B cell (primary cell): Measurements from ENCODE around the gene USH1G. TPM values are rescaled to one million over a fixed set of nuclear protein-coding genes. Genes with fewer than 3 reads are reported as not detected.

Experiments
- ATAC-seq: fragments of 200-7000 bp; cut with Tn5 transposase; one replicate; pipeline ENCODE4 v1.10.0; 2021; ENCODE audit warnings: low read depth, mild to moderate bottlenecking, moderate number of reproducible peaks, moderate library complexity
- CTCF ChIA-PET: fragments of 350-600 bp; sonication (Branson Sonifier 250); formaldehyde crosslinking; loops from one replicate; lab custom pipeline; 2021; ENCODE audit warnings: antibody characterized with exemption, inconsistent platforms; lab: Charles Lee
- POLR2A ChIA-PET: fragments of 350-600 bp; sonication (Branson Sonifier 250); formaldehyde crosslinking; loops from one replicate; lab custom pipeline; 2021; ENCODE audit warnings: antibody characterized with exemption; lab: Charles Lee
- DNase-seq: peaks from one replicate; pipeline ENCODE4 v3.0.0; 2013
- H2AFZ ChIP-seq: 2 replicates; pipeline ENCODE4 v1.6.1; 2012; ENCODE audit warnings: mild to moderate bottlenecking, low read depth, low read length; ENCODE audit not compliant: insufficient read depth, poor library complexity, severe bottlenecking
- H3K27ac ChIP-seq, 2 donors: 1 replicate in 1 of 2; 2 replicates in 1 of 2; pipeline ENCODE4 v1.5.1; 2012 to 2013; ENCODE audit warnings: low read length in 2 of 2, mild to moderate bottlenecking in 2 of 2, moderate library complexity in 1 of 2
- H3K27me3 ChIP-seq, 4 experiments: fragments of 200-600 bp in 1 of 4; sonication (generic) in 1 of 4; replicated peaks in 1 of 4; 1 replicate in 2 of 4; 2 replicates in 2 of 4; pipeline versions ENCODE4 v1.6.1 to v1.7.0; 2013 to 2016; ENCODE audit warnings: low read length in 3 of 4, mild to moderate bottlenecking in 2 of 4, mixed read lengths in 1 of 4, moderate library complexity in 1 of 4; ENCODE audit not compliant: insufficient read depth in 4 of 4, control insufficient read depth in 3 of 4; ENCODE audit errors: control extremely low read depth in 1 of 4
- H3K36me3 ChIP-seq, 2 experiments: replicated peaks in 1 of 2; 1 replicate in 1 of 2; 2 replicates in 1 of 2; pipeline versions ENCODE4 v1.6.1 to v1.7.1; 2013; ENCODE audit warnings: low read length in 1 of 2; ENCODE audit not compliant: insufficient read depth in 2 of 2, control insufficient read depth in 1 of 2; ENCODE audit errors: control extremely low read depth in 1 of 2, extremely low read depth in 1 of 2
- H3K4me1 ChIP-seq, 2 donors: fragments of 200-600 bp in 1 of 2; sonication (generic) in 1 of 2; 1 replicate in 1 of 2; 2 replicates in 1 of 2; pipeline versions ENCODE4 v1.5.1 to v1.6.1; 2013 to 2017; ENCODE audit warnings: low read length in 2 of 2; ENCODE audit not compliant: control insufficient read depth in 2 of 2, insufficient read depth in 2 of 2
- H3K4me2 ChIP-seq: replicated peaks from 2 replicates; pipeline ENCODE3; 2012; ENCODE audit warnings: mild to moderate bottlenecking, low read depth, low read length; ENCODE audit not compliant: poor library complexity, severe bottlenecking
- H3K4me3 ChIP-seq, 5 experiments: fragments of 200-600 bp in 1 of 5; sonication (generic) in 1 of 5; 1 replicate in 3 of 5; 2 replicates in 2 of 5; pipeline versions ENCODE4 v1.5.1 to v1.7.0; 2011 to 2016; ENCODE audit warnings: low read length in 4 of 5, mild to moderate bottlenecking in 4 of 5, low read depth in 2 of 5, control low read depth in 1 of 5, moderate library complexity in 1 of 5; ENCODE audit not compliant: insufficient read depth in 1 of 5; ENCODE audit errors: control extremely low read depth in 1 of 5, extremely low read depth in 1 of 5
- H3K79me2 ChIP-seq: fragments of 200-600 bp; sonication (generic); one replicate; pipeline ENCODE4 v1.6.0; 2016; ENCODE audit warnings: low read length; ENCODE audit not compliant: control insufficient read depth, insufficient read depth
- H3K9ac ChIP-seq: fragments of 200-600 bp; sonication (generic); 2 replicates; pipeline ENCODE4 v1.6.1; 2017; ENCODE audit warnings: mild to moderate bottlenecking, low read length, moderate library complexity
- H3K9me3 ChIP-seq, 3 donors: one replicate each; pipeline versions ENCODE4 v1.6.1 to v1.7.1; 2013; ENCODE audit warnings: low read length in 2 of 3; ENCODE audit not compliant: control insufficient read depth in 2 of 3, insufficient read depth in 1 of 3; ENCODE audit errors: control extremely low read depth in 1 of 3
- H4K20me1 ChIP-seq: 2 replicates; pipeline ENCODE4 v1.6.0; 2012; ENCODE audit warnings: mild to moderate bottlenecking, low read length; ENCODE audit not compliant: insufficient read depth, control insufficient read depth, poor library complexity, severe bottlenecking
- H3K27ac Mint-ChIP-seq: one replicate; pipeline ENCODE4 v1.8.0; 2021; ENCODE audit warnings: mixed read lengths
- H3K27me3 Mint-ChIP-seq: one replicate; pipeline ENCODE4 v1.8.0; 2021; ENCODE audit warnings: mixed read lengths
- H3K4me1 Mint-ChIP-seq: one replicate; pipeline ENCODE4 v1.8.0; 2021; ENCODE audit warnings: mixed read lengths
- H3K4me3 Mint-ChIP-seq: one replicate; pipeline ENCODE4 v1.8.0; 2021; ENCODE audit warnings: mixed read lengths
- H3K9me3 Mint-ChIP-seq: one replicate; pipeline ENCODE4 v1.8.0; 2022; ENCODE audit warnings: mixed read lengths; ENCODE audit not compliant: insufficient read depth
- EZH2 ChIP-seq: IDR thresholded peaks from 2 replicates; pipeline ENCODE4 v1.6.1; 2012; ENCODE audit warnings: borderline replicate concordance, low read depth, mild to moderate bottlenecking, moderate library complexity, low read length; ENCODE audit not compliant: insufficient read depth, poor library complexity, severe bottlenecking
- WGBS: methylation state at CpG from one replicate; pipeline ENCODE4 v1.1.5; 2013; ENCODE audit warnings: missing lambda C conversion rate; ENCODE audit not compliant: insufficient coverage; 5-methylcytosine and 5-hydroxymethylcytosine counted together
- intact Hi-C: fragments of 100-400 bp; cut with micrococcal nuclease; formaldehyde crosslinking; loops from one replicate; pipeline ENCODE4 v1.10.0; 2022
- polyA plus RNA-seq: library from polyadenylated mRNA; depleted of rRNA; stranded (reverse); fragments of >200 nt; gene quantifications from 2 replicates; pipeline ENCODE4 v1.2.3, GENCODE V29; 2012
- total RNA-seq, 2 donors: library from RNA; stranded (reverse); fragments of 120-200 nt in 1 of 2; gene quantifications; 1 replicate in 1 of 2; 2 replicates in 1 of 2; pipeline versions ENCODE4 v1.2.3 to v1.2.4, GENCODE V29; 2013 to 2022
- TF ChIP-seq, protein P1 (sequence below): fragments of 200-600 bp; IDR thresholded peaks from one replicate; pipeline ENCODE4 v1.8.0; 2022; ENCODE audit warnings: antibody characterized with exemption, mild to moderate bottlenecking

USH1G gene
- total and polyA plus RNA-seq, 2 donors (not counting 1 experiment from before 2014, with no cell fraction given), result not detected

- intact Hi-C loops, result no loop called here
- 88% methylated on average over 2 of the region's 3 CpGs for WGBS
- TF ChIP-seq, protein P1, sequence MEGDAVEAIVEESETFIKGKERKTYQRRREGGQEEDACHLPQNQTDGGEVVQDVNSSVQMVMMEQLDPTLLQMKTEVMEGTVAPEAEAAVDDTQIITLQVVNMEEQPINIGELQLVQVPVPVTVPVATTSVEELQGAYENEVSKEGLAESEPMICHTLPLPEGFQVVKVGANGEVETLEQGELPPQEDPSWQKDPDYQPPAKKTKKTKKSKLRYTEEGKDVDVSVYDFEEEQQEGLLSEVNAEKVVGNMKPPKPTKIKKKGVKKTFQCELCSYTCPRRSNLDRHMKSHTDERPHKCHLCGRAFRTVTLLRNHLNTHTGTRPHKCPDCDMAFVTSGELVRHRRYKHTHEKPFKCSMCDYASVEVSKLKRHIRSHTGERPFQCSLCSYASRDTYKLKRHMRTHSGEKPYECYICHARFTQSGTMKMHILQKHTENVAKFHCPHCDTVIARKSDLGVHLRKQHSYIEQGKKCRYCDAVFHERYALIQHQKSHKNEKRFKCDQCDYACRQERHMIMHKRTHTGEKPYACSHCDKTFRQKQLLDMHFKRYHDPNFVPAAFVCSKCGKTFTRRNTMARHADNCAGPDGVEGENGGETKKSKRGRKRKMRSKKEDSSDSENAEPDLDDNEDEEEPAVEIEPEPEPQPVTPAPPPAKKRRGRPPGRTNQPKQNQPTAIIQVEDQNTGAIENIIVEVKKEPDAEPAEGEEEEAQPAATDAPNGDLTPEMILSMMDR, result no peak
- TF ChIP-seq EZH2, result no peak
- Histone ChIP-seq H3K4me1 (no peaks in the 10 kb centered on the region), H3K36me3 (no peaks in the 10 kb centered on the region), H3K27ac (no peak overlapping the region), H2AFZ (no peak overlapping the region), H3K4me3 (no peak overlapping the region), H3K27me3 (peaks cover 0 to 54% (median 16%) of the 10 kb centered on the region in 4 experiments), H3K9me3 (peaks cover 0 to 2% (median 0%) of the 10 kb centered on the region in 3 donors), H4K20me1 (no peaks in the 10 kb centered on the region), H3K9ac (no peak overlapping the region), H3K79me2 (no peaks in the 10 kb centered on the region), H3K4me2 (no peak overlapping the region)
- Mint-ChIP-seq H3K27ac (no peak overlapping the region), H3K4me1 (no peaks in the 10 kb centered on the region), H3K4me3 (no peak overlapping the region), H3K27me3 (peaks cover 68% of the 10 kb centered on the region), H3K9me3 (no peaks in the 10 kb centered on the region)
- DNase-seq (no peak), ATAC-seq (no peak)
- ChIA-PET CTCF (interaction anchor here (1.3 kb wide), 1 partner anchor 26 kb away, joined by 3 read pairs; no protein-coding TSS in a partner anchor), POLR2A (no interaction called here)
Measured at GRCh38 chr17:74935048-74935447, 12.0 kb upstream of the USH1G start.

DNA sequence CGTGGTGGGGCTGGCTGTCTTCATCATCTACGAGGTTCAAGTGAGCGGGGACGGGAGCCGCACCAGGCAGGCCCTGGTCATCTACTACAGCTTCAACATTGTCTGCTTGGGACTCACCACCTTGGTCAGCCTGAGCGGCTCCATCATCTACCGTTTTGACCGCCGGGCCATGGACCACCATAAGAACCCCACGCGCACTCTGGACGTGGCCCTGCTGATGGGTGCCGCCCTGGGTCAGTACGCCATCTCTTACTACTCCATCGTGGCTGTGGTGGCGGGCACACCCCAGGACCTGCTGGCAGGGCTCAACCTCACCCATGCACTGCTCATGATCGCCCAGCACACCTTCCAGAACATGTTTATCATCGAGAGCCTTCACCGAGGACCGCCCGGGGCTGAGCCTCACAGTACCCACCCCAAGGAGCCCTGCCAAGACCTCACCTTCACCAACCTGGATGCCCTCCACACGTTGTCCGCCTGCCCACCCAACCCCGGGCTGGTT lies 7.5 kb upstream of the USH1G start:
- intact Hi-C loops, result no loop called here

More for the DNA sequence above, 7.5 kb upstream of the USH1G start:
- no peak for DNase-seq
- 96% methylated on average over 23 of the region's 24 CpGs for WGBS
- Histone ChIP-seq H3K9me3 (no peaks in the 10 kb centered on the region), H3K27ac (no peak overlapping the region), H3K79me2 (no peaks in the 10 kb centered on the region), H3K9ac (no peak overlapping the region), H3K4me2 (no peak overlapping the region), H4K20me1 (no peaks in the 10 kb centered on the region), H3K27me3 (peaks cover 0 to 43% (median 7%) of the 10 kb centered on the region in 4 experiments), H2AFZ (no peak overlapping the region), H3K36me3 (no peaks in the 10 kb centered on the region), H3K4me3 (no peak overlapping the region), H3K4me1 (no peaks in the 10 kb centered on the region)
- no peak for TF ChIP-seq EZH2
- TF ChIP-seq, protein P1, result no peak
- no peaks in the 10 kb centered on the region for H3K9me3 Mint-ChIP-seq
- ChIA-PET CTCF (no interaction called here), POLR2A (no interaction called here)
- peaks cover 64% of the 10 kb centered on the region for H3K27me3 Mint-ChIP-seq
- H3K4me3 Mint-ChIP-seq, result no peak overlapping the region
- no peak overlapping the region for H3K27ac Mint-ChIP-seq
- H3K4me1 Mint-ChIP-seq, result no peaks in the 10 kb centered on the region
- no peak for ATAC-seq
